HG02981 (cell line): ENCODE results near the gene C2.

Experiments
- ATAC-seq: cut with Tn5 transposase; IDR thresholded peaks from one replicate; pipeline ENCODE4 v1.9.1; 2021; ENCODE audit warnings: mild to moderate bottlenecking, moderate library complexity; ENCODE audit not compliant: unreplicated experiment

C2 gene

DNA sequence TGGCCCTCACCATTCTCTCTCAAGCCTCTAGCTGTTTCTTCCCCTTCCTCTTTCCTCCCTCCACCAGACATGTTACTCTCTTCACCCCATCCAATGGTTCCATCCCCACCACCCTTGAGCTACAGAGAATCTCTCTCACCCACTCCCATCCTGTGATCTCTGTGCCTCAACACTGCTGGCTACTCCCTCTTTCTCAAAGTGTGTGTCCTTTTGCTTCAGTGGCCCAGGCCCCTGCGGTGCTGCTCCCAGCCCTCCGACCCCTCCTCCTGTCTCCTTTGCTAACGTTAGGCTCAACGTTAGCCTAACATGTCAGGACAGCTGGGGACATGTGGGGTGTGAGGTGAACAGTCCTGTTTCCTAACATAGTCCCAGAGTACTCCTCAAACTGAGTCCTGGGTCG is 25.4 kb downstream of the C2 start:
- ATAC-seq, result no peak

GRCh38 chr6:31954511-31954910 is 27.0 kb downstream of the C2 start:
- ATAC-seq, result no peak

DNA sequence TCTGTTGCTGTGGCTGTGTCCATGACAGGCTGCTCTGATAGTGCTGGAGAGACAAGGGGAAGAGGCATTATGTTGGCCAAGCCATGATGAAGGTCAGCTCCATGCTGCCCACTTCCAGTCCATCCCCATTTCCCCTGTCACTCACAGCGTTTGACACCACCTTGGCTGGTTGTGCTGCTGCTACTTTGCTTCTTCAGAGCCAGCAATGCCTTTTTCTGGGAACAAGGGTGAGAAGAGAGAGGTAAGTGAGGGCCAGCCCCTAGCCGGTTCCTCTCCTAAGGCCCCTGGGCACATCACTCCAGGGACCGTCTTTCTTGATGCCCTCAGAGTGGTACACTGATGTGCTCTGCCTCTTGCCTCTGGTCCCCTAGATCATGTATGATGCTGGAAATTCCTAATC is 29.3 kb downstream of the C2 start:
- ATAC-seq, result no peak

DNA sequence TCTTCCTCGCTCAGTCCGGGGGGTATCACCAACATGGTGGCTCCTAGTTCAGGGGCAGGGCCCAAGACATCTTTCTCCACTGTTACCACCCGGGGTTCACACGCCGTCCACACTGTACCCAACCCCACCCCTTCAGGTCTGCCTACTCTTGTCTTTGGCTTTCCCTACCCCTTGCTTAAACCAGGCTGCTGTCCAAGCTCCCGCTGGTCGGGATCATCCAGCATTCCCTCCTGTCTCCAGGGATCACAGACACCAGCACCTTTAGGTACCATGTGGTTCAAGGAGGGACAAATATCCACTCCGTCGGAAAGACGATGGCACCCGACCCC is 30.9 kb downstream of the C2 start:
- no peak for ATAC-seq

DNA sequence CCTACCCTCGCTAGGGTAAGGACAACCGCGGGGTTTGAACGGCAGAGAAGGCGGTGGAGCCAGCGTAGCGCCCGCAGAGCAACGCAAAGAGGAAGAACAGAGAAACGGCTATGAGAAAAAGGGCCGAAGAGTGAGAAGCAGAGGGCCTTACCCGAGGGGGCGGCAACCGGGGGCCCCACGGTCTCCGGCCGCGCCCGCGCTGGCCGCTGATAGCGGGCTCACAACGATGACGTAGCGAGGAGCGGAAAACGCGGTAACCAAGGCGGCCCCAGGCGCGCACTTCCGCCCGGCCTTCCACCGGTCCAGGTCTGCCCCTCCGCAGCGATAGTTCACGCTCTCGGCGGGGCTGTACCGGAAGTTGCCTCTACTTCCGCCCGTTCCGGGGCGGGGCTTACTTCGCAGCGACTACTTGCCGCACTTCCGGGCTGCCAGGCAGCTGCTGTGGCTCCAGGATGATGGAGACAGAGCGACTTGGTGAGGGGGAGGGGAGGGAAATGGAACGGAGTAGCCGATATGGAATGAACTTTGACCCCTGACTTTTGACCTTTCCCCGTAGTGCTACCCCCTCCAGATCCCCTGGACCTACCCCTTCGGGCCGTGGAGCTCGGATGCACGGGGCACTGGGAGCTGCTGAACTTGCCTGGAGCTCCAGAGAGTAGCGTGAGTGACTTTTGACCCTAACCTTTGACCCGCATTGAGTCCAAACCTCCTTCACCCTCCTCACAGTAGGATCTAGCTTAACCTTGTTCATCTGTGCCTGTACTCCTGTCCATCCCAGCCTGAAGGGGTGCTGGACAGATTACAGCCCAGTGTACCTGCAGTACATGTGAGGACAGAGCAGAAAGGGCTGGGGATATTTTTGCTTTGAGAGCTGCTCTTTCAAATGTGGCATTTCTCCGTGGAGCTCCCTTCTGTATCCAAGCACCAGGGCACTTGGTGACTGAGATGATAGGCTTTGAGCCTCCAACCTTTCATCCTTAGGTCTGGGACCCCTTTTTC is 31.5 kb downstream of the C2 start, which contains the start of the genes NELFE and SKIC2:
TSS of gene NELFE (minus strand) at position 231 of the 999 bp plus-strand sequence. CDS start 525 bp downstream, outside the sequence.
TSS of gene SKIC2 (plus strand) at position 435 of the 999 bp plus-strand sequence. CDS start at position 453, 18 bp downstream.
- peak; percentile 97 for ATAC-seq

- ATAC-seq, result no peak
Measured at GRCh38 chr6:31961616-31962015, 34.1 kb downstream of the C2 start.

DNA sequence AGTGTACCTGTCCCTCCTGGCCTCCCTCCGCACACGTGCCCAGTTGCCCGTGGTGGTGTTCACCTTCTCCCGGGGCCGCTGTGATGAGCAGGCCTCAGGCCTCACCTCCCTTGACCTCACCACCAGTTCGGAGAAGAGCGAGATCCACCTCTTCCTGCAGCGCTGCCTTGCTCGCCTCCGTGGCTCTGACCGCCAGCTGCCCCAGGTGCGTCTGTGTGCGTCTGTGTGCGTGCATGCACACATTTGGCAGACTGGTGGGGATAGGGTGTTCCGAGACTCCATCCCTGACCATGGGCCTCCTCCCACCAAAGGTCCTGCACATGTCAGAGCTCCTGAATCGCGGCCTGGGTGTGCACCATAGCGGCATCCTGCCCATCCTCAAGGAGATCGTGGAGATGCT is 36.4 kb downstream of the C2 start:
- no peak for ATAC-seq

DNA sequence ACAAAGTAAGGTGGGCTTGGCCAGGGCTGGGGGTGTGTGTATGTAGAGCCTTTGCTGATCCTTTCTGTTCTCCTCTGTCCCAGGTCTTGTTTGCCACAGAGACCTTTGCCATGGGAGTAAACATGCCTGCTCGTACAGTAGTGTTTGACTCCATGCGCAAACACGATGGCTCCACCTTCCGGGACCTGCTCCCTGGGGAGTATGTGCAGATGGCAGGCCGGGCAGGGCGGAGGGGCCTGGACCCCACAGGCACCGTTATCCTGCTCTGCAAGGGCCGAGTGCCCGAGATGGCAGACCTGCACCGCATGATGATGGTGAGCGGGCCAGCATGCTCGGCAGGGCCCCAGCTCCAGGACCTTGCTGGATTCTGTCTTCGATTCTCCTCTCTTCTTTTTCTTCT is 38.2 kb downstream of the C2 start:
- no peak for ATAC-seq

DNA sequence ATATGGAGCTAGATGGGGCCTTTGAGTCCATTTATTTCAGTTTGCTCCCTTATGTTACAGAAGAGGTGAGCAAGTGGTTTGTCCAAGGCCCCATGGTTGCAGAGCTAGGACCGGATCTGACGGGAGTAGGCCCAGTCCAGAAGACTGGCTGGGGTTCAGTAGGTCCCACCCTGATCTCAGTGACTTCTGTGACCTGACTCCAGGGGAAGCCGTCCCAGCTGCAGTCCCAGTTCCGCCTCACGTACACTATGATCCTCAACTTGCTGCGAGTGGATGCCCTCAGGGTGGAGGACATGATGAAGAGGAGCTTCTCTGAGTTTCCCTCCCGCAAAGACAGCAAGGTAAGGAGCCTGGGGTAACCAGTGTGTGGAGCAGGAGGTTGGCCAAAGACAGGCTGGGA is 39.0 kb downstream of the C2 start:
- no peak for ATAC-seq

- ATAC-seq, result no peak
Measured at GRCh38 chr6:31966997-31967925, 39.7 kb downstream of the C2 start.

GRCh38 chr6:31967926-31968320 is 40.4 kb downstream of the C2 start:
- no peak for ATAC-seq

DNA sequence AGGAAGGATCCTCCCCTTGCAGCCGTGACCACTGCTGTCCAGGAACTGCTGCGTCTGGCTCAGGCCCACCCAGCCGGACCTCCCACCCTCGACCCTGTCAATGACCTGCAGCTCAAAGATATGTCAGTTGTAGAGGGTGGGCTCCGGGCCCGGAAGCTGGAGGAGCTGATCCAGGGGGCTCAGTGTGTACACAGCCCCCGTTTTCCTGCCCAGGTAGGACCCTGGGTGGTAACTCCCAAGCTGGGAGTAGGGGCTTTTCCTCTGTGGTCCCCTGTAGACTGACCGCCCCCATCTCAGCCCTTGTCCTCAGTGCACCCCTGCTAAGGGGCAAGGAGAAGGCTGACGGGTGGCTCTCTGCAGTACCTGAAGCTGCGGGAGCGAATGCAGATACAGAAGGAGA is 40.8 kb downstream of the C2 start:
- ATAC-seq, result no peak

- ATAC-seq, result no peak
Measured at GRCh38 chr6:31968791-31969711, 41.5 kb downstream of the C2 start.

DNA sequence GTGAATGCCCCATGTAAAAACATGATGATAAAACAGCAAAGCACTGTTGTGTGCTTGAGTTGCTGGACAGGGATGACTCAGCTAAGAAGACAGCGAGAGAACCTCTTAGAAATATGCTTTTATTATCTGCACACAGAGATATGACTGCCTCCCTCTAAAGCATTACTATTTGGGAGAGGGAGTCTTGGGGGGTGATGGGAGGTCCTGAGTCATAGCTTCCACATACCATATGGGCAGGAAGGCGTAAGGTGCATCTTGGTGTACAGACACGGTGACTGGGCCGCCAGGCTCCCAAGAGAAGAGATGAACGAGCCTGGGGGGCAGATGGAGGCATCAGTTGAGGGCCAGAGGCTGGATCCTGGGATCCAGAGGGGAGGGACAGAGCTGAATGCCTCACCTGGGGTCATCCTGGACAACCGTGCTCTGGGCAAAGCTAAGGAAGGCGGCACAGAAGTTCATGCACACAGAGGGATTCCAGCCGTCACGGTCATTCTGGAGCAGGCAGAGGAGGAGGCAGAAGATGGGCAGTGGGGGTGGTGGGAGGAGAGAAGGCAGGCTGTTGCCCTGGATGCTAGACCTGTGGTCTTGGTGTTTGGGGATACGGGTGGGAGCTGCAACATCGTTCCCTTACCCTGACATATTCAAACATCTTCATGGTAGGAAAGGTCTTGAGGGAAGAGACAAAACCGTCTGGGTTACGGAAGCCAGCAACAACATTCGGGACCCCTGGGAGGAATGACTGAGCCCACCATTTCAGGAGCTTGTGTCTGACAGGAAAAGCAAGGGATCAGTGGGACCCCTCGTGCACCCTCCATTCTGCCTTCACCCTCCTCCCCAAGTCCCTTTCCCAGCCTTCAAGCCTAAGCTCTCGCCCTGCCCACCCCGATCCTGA is 42.4 kb downstream of the C2 start:
- no peak for ATAC-seq

- no peak for ATAC-seq
Measured at GRCh38 chr6:31970604-31971271, 43.2 kb downstream of the C2 start.

DNA sequence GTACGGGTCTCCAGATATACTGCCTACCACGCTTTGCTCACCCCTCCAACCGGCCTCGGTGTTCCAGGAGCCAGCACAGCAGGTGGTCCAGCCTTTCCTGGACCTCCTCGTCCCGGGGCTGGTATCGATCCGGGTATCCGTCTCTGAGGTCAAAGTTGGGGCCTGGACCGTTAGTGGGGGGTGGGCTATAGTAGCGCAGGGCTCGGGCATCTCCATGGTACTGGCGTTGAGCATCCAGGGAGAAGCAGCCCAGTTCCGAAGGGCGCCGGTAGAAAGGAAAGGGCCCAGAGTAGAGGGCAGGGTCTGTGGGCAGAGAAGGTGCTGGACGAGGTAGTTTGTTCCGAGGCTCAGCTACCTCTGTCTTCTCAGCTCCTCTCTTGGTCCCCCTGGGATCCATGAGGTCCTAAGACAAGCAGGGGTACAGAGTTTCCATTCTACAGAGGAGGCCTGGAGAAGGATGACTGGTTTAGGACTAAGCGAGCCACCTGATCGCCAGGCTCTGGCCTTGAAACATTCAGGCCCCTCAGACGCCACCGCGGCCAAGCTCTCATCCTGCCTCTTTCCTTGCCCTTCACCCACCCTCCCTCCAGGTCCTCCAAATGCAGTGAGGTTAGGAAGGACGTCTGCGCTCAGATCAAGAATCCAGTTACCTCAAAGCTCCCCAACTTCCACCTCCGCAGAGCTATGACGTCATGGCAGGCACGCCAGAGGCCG is 43.9 kb downstream of the C2 start:
- ATAC-seq, result no peak

GRCh38 chr6:31971993-31972708 is 44.6 kb downstream of the C2 start, which contains the start of gene DXO:
DXO (minus strand) TSS chr6:31972138; CDS start chr6:31971675, 463 bp downstream.
- peak; percentile 94 for ATAC-seq
